Neural cell (in vitro differentiated cells): ENCODE results near the gene BIRC5. TPM values are rescaled to one million over a fixed set of nuclear protein-coding genes. Genes with fewer than 3 reads are reported as not detected.

Experiments
- H2AFZ ChIP-seq: fragments of 200-600, 300-800 bp; sonication (generic), shearing (Covaris generic); 2 replicates; pipeline ENCODE4 v1.6.0; 2014; ENCODE audit warnings: low read depth, mild to moderate bottlenecking, antibody characterized with exemption, low read length, moderate library complexity
- H3F3A ChIP-seq: fragments of 200-600 bp; shearing (Covaris generic); 2 replicates; pipeline ENCODE4 v1.6.1; 2016; ENCODE audit warnings: mild to moderate bottlenecking, moderate library complexity, mixed read lengths, antibody characterized with exemption, low read length; ENCODE audit not compliant: insufficient read depth, poor library complexity, severe bottlenecking
- H3K27ac ChIP-seq: fragments of 200-600, 300-800 bp; sonication (generic), shearing (Covaris generic); 2 replicates; pipeline ENCODE4 v1.5.1; 2014; ENCODE audit warnings: mild to moderate bottlenecking, low read length, moderate library complexity
- H3K27me3 ChIP-seq: fragments of 300-800, 200-600 bp; sonication (generic), shearing (Covaris generic); 2 replicates; pipeline ENCODE4 v1.6.0; 2014; ENCODE audit warnings: mild to moderate bottlenecking, low read depth, low read length, moderate library complexity; ENCODE audit not compliant: insufficient read depth
- H3K36me3 ChIP-seq: fragments of 300-800, 200-600 bp; sonication (generic), shearing (Covaris generic); 2 replicates; pipeline ENCODE4 v1.5.1; 2014; ENCODE audit warnings: mild to moderate bottlenecking, antibody characterized with exemption, low read length, moderate library complexity; ENCODE audit not compliant: insufficient read depth
- H3K4me2 ChIP-seq: fragments of 300-800, 200-600 bp; sonication (generic), shearing (Covaris generic); 2 replicates; pipeline ENCODE4 v1.6.0; 2014; ENCODE audit warnings: mild to moderate bottlenecking, low read length
- H3K4me3 ChIP-seq: fragments of 300-800, 200-600 bp; sonication (generic), shearing (Covaris generic); 2 replicates; pipeline ENCODE4 v1.5.1; 2014; ENCODE audit warnings: mild to moderate bottlenecking, low read length, moderate library complexity
- H3K79me2 ChIP-seq: fragments of 200-600 bp; shearing (Covaris generic); replicated peaks from 2 replicates; pipeline ENCODE4 v1.6.0; 2014; ENCODE audit warnings: mild to moderate bottlenecking, low read length, moderate library complexity; ENCODE audit not compliant: insufficient read depth
- H3K9ac ChIP-seq: fragments of 300-800, 200-600 bp; sonication (generic), shearing (Covaris generic); 2 replicates; pipeline ENCODE4 v1.6.1; 2016; ENCODE audit warnings: mild to moderate bottlenecking, low read length, mixed read lengths
- H3K9me2 ChIP-seq: fragments of 200-600 bp; shearing (Covaris generic); 2 replicates; pipeline ENCODE4 v1.6.1; 2016; ENCODE audit warnings: mild to moderate bottlenecking, low read length, mixed read lengths; ENCODE audit not compliant: insufficient read depth
- H3K9me3 ChIP-seq: fragments of 200-600, 300-800 bp; sonication (generic), shearing (Covaris generic); 2 replicates; pipeline ENCODE4 v1.6.1; 2016; ENCODE audit warnings: mild to moderate bottlenecking, mixed run types, low read length, moderate library complexity, mixed read lengths
- H4K20me1 ChIP-seq: fragments of 200-600 bp; shearing (Covaris generic); 2 replicates; pipeline ENCODE4 v1.6.1; 2016; ENCODE audit warnings: mild to moderate bottlenecking, mixed run types; ENCODE audit not compliant: insufficient read depth
- CTCF ChIP-seq: fragments of 450-650 bp; IDR thresholded peaks from 2 replicates; pipeline ENCODE4 v1.5.1; 2014; ENCODE audit warnings: antibody characterized with exemption, mild to moderate bottlenecking, moderate library complexity; ENCODE audit not compliant: poor library complexity, severe bottlenecking
- EP300 ChIP-seq: fragments of 450-650 bp; conservative IDR thresholded peaks from 2 replicates; pipeline ENCODE4 v1.6.1; 2014; ENCODE audit warnings: antibody characterized with exemption, mild to moderate bottlenecking, moderate library complexity; ENCODE audit not compliant: poor library complexity, severe bottlenecking
- EZH2 ChIP-seq: fragments of 200-600, 300-800 bp; shearing (Covaris generic), sonication (generic); IDR thresholded peaks from 2 replicates; pipeline ENCODE4 v1.6.1; 2014; ENCODE audit warnings: antibody characterized with exemption, low read length, borderline replicate concordance, mild to moderate bottlenecking; ENCODE audit not compliant: insufficient read depth, poor library complexity, severe bottlenecking
- MXI1 ChIP-seq: fragments of 450-650 bp; conservative IDR thresholded peaks from 2 replicates; pipeline ENCODE4 v1.6.1; 2014; ENCODE audit warnings: antibody characterized with exemption, mild to moderate bottlenecking; ENCODE audit not compliant: poor library complexity, severe bottlenecking
- POLR2AphosphoS5 ChIP-seq: IDR thresholded peaks from 2 replicates; pipeline ENCODE4 v1.6.1; 2012
- RAD21 ChIP-seq: fragments of 450-650 bp; conservative IDR thresholded peaks from 2 replicates; pipeline ENCODE4 v1.6.1; 2014; ENCODE audit warnings: antibody characterized with exemption, mild to moderate bottlenecking, moderate library complexity
- SMC3 ChIP-seq: fragments of 450-650 bp; conservative IDR thresholded peaks from 2 replicates; pipeline ENCODE4 v1.6.1; 2014; ENCODE audit warnings: antibody characterized with exemption, mild to moderate bottlenecking, moderate library complexity; ENCODE audit not compliant: poor library complexity
- TAF1 ChIP-seq: IDR thresholded peaks from 2 replicates; pipeline ENCODE4 v1.6.1; 2012; ENCODE audit warnings: low read depth
- polyA plus RNA-seq: library from polyadenylated mRNA; depleted of rRNA; stranded (reverse); fragments of >200 nt; gene quantifications from 2 replicates; pipeline ENCODE4 v1.2.3, GENCODE V29; 2014
- TF ChIP-seq, protein P1 (sequence below): IDR thresholded peaks from 2 replicates; pipeline ENCODE4 v1.6.1; 2012; ENCODE audit warnings: borderline replicate concordance

Gene BIRC5
- polyA plus RNA-seq, 1 donor from 2014 or later = 1.4 TPM

DNA sequence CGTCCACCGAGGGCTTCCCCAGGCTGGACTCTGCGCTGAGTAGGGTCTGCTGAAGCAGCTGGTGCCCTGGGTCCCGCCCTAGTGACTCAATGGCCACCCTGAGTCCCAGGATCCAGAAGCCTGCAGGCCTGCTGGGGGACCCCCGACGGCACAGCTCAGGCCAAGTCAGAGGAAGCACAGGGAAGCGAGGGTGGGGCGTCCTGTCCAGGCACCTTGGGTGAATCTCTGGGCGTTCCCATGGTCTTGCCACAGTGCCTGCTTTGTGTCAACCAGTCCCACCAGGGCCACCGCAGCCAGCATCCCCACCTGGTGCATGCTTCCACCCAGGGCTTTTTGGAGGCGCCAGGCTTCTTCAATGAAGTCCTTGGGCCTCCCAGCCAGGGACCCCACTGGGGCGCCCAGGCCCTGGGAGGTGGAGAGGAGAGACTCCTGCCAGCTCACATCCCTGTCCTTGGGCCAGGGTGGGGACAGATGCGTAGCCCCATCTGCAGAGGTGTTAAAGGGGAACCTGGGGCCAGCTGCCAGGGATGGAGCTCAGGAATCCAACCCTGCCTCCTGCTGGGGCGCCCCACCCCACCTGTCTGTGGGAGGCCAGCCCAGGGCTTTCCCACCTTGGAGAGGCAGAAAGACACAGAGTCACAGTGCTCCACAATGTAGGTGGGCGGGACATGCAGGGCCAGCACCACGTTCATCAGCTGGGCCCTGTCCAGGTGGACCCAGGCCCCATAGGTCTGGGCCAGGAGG is 35.2 kb downstream of the BIRC5 start:
- no peak overlapping the region for H3K27ac ChIP-seq
- no peak overlapping the region for H3K9ac ChIP-seq
- H3K4me3 ChIP-seq = no peak overlapping the region
- TF ChIP-seq EP300 (no peak), MXI1 (no peak), TAF1 (no peak), POLR2AphosphoS5 (no peak)
- H3K79me2 ChIP-seq = no peaks in the 10 kb centered on the region
- H3K4me2 ChIP-seq = no peak overlapping the region
- H3K9me2 ChIP-seq = no peaks in the 10 kb centered on the region
- H3K36me3 ChIP-seq = no peaks in the 10 kb centered on the region
- no peaks in the 10 kb centered on the region for H3F3A ChIP-seq
- no peaks in the 10 kb centered on the region for H3K27me3 ChIP-seq
- no peaks in the 10 kb centered on the region for H3K9me3 ChIP-seq
- no peaks in the 10 kb centered on the region for H4K20me1 ChIP-seq
- no peak overlapping the region for H2AFZ ChIP-seq

DNA sequence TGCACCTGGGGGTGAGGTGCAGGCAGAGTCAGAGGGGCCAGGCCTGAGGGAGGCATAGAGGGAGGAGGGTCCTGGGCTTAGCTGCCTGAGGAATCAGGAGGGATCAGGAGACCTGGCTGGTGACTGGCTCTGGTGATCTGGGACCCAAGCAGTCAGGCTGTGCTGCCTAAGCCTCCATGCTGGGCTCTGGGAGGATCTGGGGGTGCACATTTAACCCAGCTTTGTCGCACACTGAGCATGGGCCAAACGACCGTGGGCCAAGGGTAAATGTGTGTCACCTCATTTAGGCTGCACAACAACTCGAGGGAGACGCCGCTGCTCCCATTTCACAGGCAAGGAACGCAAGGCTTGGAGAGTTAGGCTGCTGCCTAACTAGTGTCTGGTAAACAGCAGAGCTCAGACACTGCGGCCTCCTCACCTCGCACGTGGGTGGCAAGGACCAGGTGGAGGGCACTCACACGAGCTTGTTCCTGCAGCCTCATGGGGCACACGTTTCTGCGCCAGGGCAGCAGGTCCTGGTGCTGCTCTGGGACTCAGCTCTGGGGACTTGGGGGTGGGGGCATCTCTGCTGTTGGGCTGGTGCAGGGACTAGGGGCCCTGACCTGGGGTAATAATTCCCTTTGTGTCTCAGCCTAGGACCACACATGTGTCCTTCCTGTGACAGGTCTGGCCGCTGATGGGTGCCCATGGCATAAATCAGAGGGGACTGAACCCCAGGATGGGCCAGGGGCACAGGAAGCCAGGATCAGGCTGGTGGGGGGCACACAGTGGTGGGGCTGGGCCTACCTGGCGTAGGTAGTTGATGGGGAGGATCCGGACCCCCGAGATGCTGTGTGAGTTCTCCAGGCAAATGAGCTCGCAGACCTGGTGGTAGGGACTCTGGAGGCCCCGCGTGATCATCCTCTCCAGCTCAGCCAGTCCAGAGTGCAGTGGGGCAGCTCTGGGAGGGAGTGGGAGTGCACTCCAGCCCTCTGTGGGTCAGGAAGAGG is 36.1 kb downstream of the BIRC5 start:
- Histone ChIP-seq H3K36me3 (no peaks in the 10 kb centered on the region), H3K4me2 (no peak overlapping the region), H2AFZ (no peak overlapping the region), H3K9ac (no peak overlapping the region), H3K9me2 (no peaks in the 10 kb centered on the region), H3K27me3 (no peaks in the 10 kb centered on the region), H3F3A (no peaks in the 10 kb centered on the region), H3K4me3 (no peak overlapping the region), H3K9me3 (no peaks in the 10 kb centered on the region), H4K20me1 (no peaks in the 10 kb centered on the region), H3K27ac (no peak overlapping the region), H3K79me2 (no peaks in the 10 kb centered on the region)
- TF ChIP-seq EZH2 (no peak), TAF1 (no peak), MXI1 (no peak), POLR2AphosphoS5 (no peak), RAD21 (no peak), CTCF (no peak), EP300 (no peak), SMC3 (no peak)
- TF ChIP-seq, protein P1, sequence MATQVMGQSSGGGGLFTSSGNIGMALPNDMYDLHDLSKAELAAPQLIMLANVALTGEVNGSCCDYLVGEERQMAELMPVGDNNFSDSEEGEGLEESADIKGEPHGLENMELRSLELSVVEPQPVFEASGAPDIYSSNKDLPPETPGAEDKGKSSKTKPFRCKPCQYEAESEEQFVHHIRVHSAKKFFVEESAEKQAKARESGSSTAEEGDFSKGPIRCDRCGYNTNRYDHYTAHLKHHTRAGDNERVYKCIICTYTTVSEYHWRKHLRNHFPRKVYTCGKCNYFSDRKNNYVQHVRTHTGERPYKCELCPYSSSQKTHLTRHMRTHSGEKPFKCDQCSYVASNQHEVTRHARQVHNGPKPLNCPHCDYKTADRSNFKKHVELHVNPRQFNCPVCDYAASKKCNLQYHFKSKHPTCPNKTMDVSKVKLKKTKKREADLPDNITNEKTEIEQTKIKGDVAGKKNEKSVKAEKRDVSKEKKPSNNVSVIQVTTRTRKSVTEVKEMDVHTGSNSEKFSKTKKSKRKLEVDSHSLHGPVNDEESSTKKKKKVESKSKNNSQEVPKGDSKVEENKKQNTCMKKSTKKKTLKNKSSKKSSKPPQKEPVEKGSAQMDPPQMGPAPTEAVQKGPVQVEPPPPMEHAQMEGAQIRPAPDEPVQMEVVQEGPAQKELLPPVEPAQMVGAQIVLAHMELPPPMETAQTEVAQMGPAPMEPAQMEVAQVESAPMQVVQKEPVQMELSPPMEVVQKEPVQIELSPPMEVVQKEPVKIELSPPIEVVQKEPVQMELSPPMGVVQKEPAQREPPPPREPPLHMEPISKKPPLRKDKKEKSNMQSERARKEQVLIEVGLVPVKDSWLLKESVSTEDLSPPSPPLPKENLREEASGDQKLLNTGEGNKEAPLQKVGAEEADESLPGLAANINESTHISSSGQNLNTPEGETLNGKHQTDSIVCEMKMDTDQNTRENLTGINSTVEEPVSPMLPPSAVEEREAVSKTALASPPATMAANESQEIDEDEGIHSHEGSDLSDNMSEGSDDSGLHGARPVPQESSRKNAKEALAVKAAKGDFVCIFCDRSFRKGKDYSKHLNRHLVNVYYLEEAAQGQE = no peak
